Subcutaneous adipose tissue (tissue), 4 donors: Measurements from ENCODE around the gene ROPN1L. TPM values are rescaled to one million over a fixed set of nuclear protein-coding genes. Genes with fewer than 3 reads are reported as not detected.

Experiments
- CTCF ChIP-seq: fragments of 450-650 bp; IDR thresholded peaks from one replicate; pipeline ENCODE4 v1.5.1; 2016; ENCODE audit warnings: low read depth, mild to moderate bottlenecking, control low read depth, antibody characterized with exemption, moderate library complexity
- total RNA-seq, 4 donors: library from RNA; depleted of rRNA; stranded (reverse); fragments of >200 nt; gene quantifications; one replicate each; pipeline ENCODE4 v1.1.0, GENCODE V29; 2016

Gene ROPN1L
- total RNA-seq, 4 donors from 2014 or later = 1.1 TPM; not detected in 3

- no peak for TF ChIP-seq CTCF
Measured at GRCh38 chr5:10442576-10442975, 897 bp downstream of the ROPN1L start.

- no peak for TF ChIP-seq CTCF
Measured at GRCh38 chr5:10445352-10445751, 3.7 kb downstream of the ROPN1L start.

GRCh38 chr5:10446490-10446889 is 4.8 kb downstream of the ROPN1L start:
- TF ChIP-seq CTCF = no peak

GRCh38 chr5:10447041-10447440 is 5.4 kb downstream of the ROPN1L start:
- no peak for TF ChIP-seq CTCF

- no peak for TF ChIP-seq CTCF
Measured at GRCh38 chr5:10448754-10449360, 7.2 kb downstream of the ROPN1L start.

GRCh38 chr5:10451137-10451824 is 9.6 kb downstream of the ROPN1L start:
- no peak for TF ChIP-seq CTCF

GRCh38 chr5:10452768-10453331 is 11.2 kb downstream of the ROPN1L start:
- TF ChIP-seq CTCF = no peak
